ENCODE measurements around the gene ABLIM3. TPM values are rescaled to one million over a fixed set of nuclear protein-coding genes. Genes with fewer than 3 reads are reported as not detected.

Gene ABLIM3
- polyA plus RNA-seq, 1 donor from 2014 or later, result 17.7 TPM

DNA sequence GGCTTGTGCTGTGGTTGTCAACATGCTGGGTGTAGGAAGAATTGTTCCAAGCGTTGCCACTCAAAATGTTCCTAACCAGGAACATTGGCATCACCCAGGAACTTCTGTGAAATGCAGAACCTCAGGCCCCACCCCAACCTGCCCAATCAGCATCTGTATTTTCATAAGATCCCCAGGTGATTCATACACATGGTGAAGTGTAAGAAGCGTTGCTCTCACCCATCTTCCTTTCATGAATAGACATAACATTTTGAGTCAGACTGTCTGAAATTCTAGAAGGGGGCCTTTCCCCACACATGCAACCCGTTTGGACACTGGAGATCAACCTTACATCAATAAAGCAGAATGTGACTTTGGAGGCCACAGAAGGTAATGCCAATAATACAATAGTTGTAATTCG, 121.0 kb downstream of the ABLIM3 start:
- H3K9ac ChIP-seq (ENCODE audit: low read length), result no peak overlapping the region
- peaks cover 5% of the 10 kb centered on the region for H3K27me3 ChIP-seq (ENCODE audit: insufficient read depth, low read depth, low read length)
- no peak overlapping the region for H2AFZ ChIP-seq (ENCODE audit: low read depth, low read length)
- H3K9me2 ChIP-seq (ENCODE audit: insufficient read depth, low read length), result no peaks in the 10 kb centered on the region
- H3K4me2 ChIP-seq (ENCODE audit: low read length), result no peak overlapping the region
- no peak overlapping the region for H3K4me3 ChIP-seq (ENCODE audit: low read length)
- no peaks in the 10 kb centered on the region for H3K9me3 ChIP-seq (ENCODE audit: low read length)
- no peaks in the 10 kb centered on the region for H4K20me1 ChIP-seq (ENCODE audit: insufficient read depth)
- no peak for TF ChIP-seq EP300 (conservative IDR thresholded peaks at IDR 0.05; ENCODE audit: poor library complexity, severe bottlenecking)
- TF ChIP-seq, protein P1, sequence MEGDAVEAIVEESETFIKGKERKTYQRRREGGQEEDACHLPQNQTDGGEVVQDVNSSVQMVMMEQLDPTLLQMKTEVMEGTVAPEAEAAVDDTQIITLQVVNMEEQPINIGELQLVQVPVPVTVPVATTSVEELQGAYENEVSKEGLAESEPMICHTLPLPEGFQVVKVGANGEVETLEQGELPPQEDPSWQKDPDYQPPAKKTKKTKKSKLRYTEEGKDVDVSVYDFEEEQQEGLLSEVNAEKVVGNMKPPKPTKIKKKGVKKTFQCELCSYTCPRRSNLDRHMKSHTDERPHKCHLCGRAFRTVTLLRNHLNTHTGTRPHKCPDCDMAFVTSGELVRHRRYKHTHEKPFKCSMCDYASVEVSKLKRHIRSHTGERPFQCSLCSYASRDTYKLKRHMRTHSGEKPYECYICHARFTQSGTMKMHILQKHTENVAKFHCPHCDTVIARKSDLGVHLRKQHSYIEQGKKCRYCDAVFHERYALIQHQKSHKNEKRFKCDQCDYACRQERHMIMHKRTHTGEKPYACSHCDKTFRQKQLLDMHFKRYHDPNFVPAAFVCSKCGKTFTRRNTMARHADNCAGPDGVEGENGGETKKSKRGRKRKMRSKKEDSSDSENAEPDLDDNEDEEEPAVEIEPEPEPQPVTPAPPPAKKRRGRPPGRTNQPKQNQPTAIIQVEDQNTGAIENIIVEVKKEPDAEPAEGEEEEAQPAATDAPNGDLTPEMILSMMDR (IDR thresholded peaks at IDR 0.05; ENCODE audit: poor library complexity, severe bottlenecking), result no peak
- TF ChIP-seq MXI1 (conservative IDR thresholded peaks at IDR 0.05; ENCODE audit: poor library complexity, severe bottlenecking), result no peak
- no peak for TF ChIP-seq SMC3 (conservative IDR thresholded peaks at IDR 0.05; ENCODE audit: poor library complexity)
- TF ChIP-seq, protein P2, sequence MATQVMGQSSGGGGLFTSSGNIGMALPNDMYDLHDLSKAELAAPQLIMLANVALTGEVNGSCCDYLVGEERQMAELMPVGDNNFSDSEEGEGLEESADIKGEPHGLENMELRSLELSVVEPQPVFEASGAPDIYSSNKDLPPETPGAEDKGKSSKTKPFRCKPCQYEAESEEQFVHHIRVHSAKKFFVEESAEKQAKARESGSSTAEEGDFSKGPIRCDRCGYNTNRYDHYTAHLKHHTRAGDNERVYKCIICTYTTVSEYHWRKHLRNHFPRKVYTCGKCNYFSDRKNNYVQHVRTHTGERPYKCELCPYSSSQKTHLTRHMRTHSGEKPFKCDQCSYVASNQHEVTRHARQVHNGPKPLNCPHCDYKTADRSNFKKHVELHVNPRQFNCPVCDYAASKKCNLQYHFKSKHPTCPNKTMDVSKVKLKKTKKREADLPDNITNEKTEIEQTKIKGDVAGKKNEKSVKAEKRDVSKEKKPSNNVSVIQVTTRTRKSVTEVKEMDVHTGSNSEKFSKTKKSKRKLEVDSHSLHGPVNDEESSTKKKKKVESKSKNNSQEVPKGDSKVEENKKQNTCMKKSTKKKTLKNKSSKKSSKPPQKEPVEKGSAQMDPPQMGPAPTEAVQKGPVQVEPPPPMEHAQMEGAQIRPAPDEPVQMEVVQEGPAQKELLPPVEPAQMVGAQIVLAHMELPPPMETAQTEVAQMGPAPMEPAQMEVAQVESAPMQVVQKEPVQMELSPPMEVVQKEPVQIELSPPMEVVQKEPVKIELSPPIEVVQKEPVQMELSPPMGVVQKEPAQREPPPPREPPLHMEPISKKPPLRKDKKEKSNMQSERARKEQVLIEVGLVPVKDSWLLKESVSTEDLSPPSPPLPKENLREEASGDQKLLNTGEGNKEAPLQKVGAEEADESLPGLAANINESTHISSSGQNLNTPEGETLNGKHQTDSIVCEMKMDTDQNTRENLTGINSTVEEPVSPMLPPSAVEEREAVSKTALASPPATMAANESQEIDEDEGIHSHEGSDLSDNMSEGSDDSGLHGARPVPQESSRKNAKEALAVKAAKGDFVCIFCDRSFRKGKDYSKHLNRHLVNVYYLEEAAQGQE (IDR thresholded peaks at IDR 0.05; ENCODE audit: borderline replicate concordance), result no peak
- TF ChIP-seq RAD21 (conservative IDR thresholded peaks at IDR 0.05), result no peak
- TF ChIP-seq POLR2AphosphoS5 (IDR thresholded peaks at IDR 0.05), result no peak
- TF ChIP-seq EZH2 (IDR thresholded peaks at IDR 0.05; ENCODE audit: borderline replicate concordance, insufficient read depth, low read length, poor library complexity, severe bottlenecking), result no peak
- no peak for TF ChIP-seq TAF1 (IDR thresholded peaks at IDR 0.05; ENCODE audit: low read depth)
- no peaks in the 10 kb centered on the region for H3K36me3 ChIP-seq (ENCODE audit: insufficient read depth, low read length)
- no peaks in the 10 kb centered on the region for H3K79me2 ChIP-seq (replicated peaks; ENCODE audit: insufficient read depth, low read length)
- H3K27ac ChIP-seq (ENCODE audit: low read length), result no peak overlapping the region
- no peaks in the 10 kb centered on the region for H3F3A ChIP-seq (ENCODE audit: insufficient read depth, low read length, poor library complexity, severe bottlenecking)

DNA sequence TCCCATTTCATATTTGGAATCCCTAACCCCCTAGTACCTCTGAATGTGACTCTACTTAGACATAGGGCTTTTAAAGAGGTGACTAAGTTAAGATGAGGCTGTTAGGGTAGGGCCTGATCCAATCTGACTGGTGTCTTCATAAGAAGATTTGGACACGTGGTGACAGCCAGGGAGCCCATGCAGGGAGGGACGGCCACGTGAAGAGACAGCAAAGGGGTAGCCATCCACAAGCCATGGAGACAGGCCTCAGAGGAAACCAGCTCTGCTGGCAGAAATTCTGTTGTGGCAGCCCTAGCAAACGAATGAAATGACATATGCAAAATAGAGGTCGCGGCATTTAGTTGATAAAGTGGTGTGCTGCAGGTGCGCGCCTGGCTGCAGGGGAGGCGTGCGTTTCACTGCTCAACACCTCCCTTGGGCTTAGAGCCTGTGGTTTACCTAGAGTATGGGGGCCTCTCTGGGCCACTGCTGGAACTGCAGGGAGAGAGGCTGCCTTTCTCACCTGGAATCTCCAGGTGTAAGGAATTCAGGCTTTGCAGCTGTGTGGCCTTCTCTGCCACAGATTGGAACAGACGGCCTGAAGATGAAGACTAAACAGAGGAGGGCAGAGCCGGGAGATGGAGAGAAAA, 123.3 kb downstream of the ABLIM3 start:
- no peaks in the 10 kb centered on the region for H4K20me1 ChIP-seq (ENCODE audit: insufficient read depth)
- peak overlapping the region; percentile 42 for H3K4me3 ChIP-seq (ENCODE audit: low read length)
- H3K9ac ChIP-seq (ENCODE audit: low read length), result no peak overlapping the region
- H3K36me3 ChIP-seq (ENCODE audit: insufficient read depth, low read length), result no peaks in the 10 kb centered on the region
- H3F3A ChIP-seq (ENCODE audit: insufficient read depth, low read length, poor library complexity, severe bottlenecking), result no peaks in the 10 kb centered on the region
- no peak overlapping the region for H3K4me2 ChIP-seq (ENCODE audit: low read length)
- no peaks in the 10 kb centered on the region for H3K9me3 ChIP-seq (ENCODE audit: low read length)
- no peak overlapping the region for H3K27ac ChIP-seq (ENCODE audit: low read length)
- H3K27me3 ChIP-seq (ENCODE audit: insufficient read depth, low read depth, low read length), result peaks cover 5% of the 10 kb centered on the region
- H3K9me2 ChIP-seq (ENCODE audit: insufficient read depth, low read length), result no peaks in the 10 kb centered on the region
- H2AFZ ChIP-seq (ENCODE audit: low read depth, low read length), result no peak overlapping the region
- TF ChIP-seq RAD21 (conservative IDR thresholded peaks at IDR 0.05) (peak; percentile 82), TAF1 (IDR thresholded peaks at IDR 0.05; ENCODE audit: low read depth) (no peak), EP300 (conservative IDR thresholded peaks at IDR 0.05; ENCODE audit: poor library complexity, severe bottlenecking) (peak; percentile 15), SMC3 (conservative IDR thresholded peaks at IDR 0.05; ENCODE audit: poor library complexity) (peak; percentile 70)
- TF ChIP-seq, protein P1 (IDR thresholded peaks at IDR 0.05; ENCODE audit: poor library complexity, severe bottlenecking), result peak; percentile 87
- H3K79me2 ChIP-seq (replicated peaks; ENCODE audit: insufficient read depth, low read length), result no peaks in the 10 kb centered on the region
